H1 (cell line): ENCODE results near the gene TK2. TPM values are rescaled to one million over a fixed set of nuclear protein-coding genes. Genes with fewer than 3 reads are reported as not detected.

Experiments
- CTCF ChIA-PET: fragments of 300-600 bp; sonication (Branson Sonifier 250); formaldehyde crosslinking; loops from one replicate; lab custom pipeline; 2021; ENCODE audit not compliant: partially characterized antibody; lab: Charles Lee
- POLR2A ChIA-PET: fragments of 300-600 bp; sonication (Branson Sonifier 250); formaldehyde crosslinking; loops from one replicate; lab custom pipeline; 2021; ENCODE audit warnings: inconsistent platforms; ENCODE audit not compliant: partially characterized antibody; lab: Charles Lee
- DNase-seq, 2 experiments: peaks; one replicate each; pipeline versions ENCODE4 v3.0.0 to v3.0.0-alpha.2; 2010 to 2022; ENCODE audit warnings: low spot score in 2 of 2, low read depth in 1 of 2, mixed read lengths in 1 of 2
- FAIRE-seq: peaks from 2 replicates; lab custom pipeline; 2011; peaks lifted over from hg19 to GRCh38; lab: Jason Lieb, UNC
- H2AFZ ChIP-seq: 2 replicates; pipeline ENCODE4 v1.8.1; 2012; ENCODE audit warnings: low read length, inconsistent platforms
- H2AK5ac ChIP-seq: 2 replicates; pipeline ENCODE4 v1.6.1; 2013; ENCODE audit warnings: low read depth, low read length
- H2BK120ac ChIP-seq: replicated peaks from 2 replicates; pipeline ENCODE3; 2013; ENCODE audit warnings: low read depth, low read length, inconsistent platforms
- H2BK12ac ChIP-seq: 2 replicates; pipeline ENCODE4 v1.6.1; 2013; ENCODE audit warnings: low read depth, low read length
- H2BK15ac ChIP-seq: 2 replicates; pipeline ENCODE4 v1.6.1; 2013; ENCODE audit warnings: low read length
- H2BK20ac ChIP-seq: 2 replicates; pipeline ENCODE4 v1.6.1; 2013; ENCODE audit warnings: low read length
- H2BK5ac ChIP-seq: 2 replicates; pipeline ENCODE4 v1.6.1; 2013; ENCODE audit warnings: low read depth, low read length
- H3K14ac ChIP-seq: 2 replicates; pipeline ENCODE4 v1.6.1; 2013; ENCODE audit warnings: inconsistent platforms; ENCODE audit not compliant: insufficient read length
- H3K18ac ChIP-seq: 2 replicates; pipeline ENCODE4 v1.6.1; 2013; ENCODE audit warnings: low read length; ENCODE audit errors: extremely low read depth
- H3K23ac ChIP-seq: 2 replicates; pipeline ENCODE4 v1.6.1; 2013; ENCODE audit warnings: inconsistent platforms; ENCODE audit not compliant: insufficient read length
- H3K23me2 ChIP-seq: 2 replicates; pipeline ENCODE4 v1.6.1; 2013; ENCODE audit warnings: low read depth, low read length
- H3K27ac ChIP-seq: 2 replicates; pipeline ENCODE4 v1.6.1; 2011; ENCODE audit warnings: low read depth, low read length, inconsistent platforms
- H3K27me3 ChIP-seq, 4 experiments: replicated peaks in 1 of 4; 1 replicate in 1 of 4; 2 replicates in 3 of 4; pipeline versions ENCODE4 v1.6.1 to v1.8.1; 2011 to 2013; ENCODE audit warnings: low read length in 3 of 4, mild to moderate bottlenecking in 3 of 4, inconsistent platforms in 2 of 4, mixed read lengths in 2 of 4, moderate library complexity in 1 of 4; ENCODE audit not compliant: control insufficient read depth in 3 of 4, insufficient read depth in 3 of 4; ENCODE audit errors: extremely low read depth in 1 of 4
- H3K36me3 ChIP-seq, 4 experiments: 2 replicates each; pipeline versions ENCODE4 v1.6.1 to v1.8.1; 2011 to 2013; ENCODE audit warnings: mild to moderate bottlenecking in 4 of 4, low read length in 3 of 4, moderate library complexity in 2 of 4, control low read depth in 1 of 4, inconsistent platforms in 1 of 4; ENCODE audit not compliant: insufficient read depth in 4 of 4, control insufficient read depth in 2 of 4
- H3K4ac ChIP-seq: replicated peaks from 2 replicates; pipeline ENCODE3; 2013; ENCODE audit warnings: low read length, low read depth, mixed read lengths, inconsistent platforms; ENCODE audit not compliant: insufficient read length
- H3K4me1 ChIP-seq, 4 experiments: replicated peaks in 1 of 4; 1 replicate in 1 of 4; 2 replicates in 3 of 4; pipeline versions ENCODE4 v1.6.1 to v1.8.1; 2011 to 2013; ENCODE audit warnings: low read length in 3 of 4, inconsistent platforms in 2 of 4, mixed read lengths in 1 of 4; ENCODE audit not compliant: insufficient read depth in 4 of 4, control insufficient read depth in 3 of 4
- H3K4me2 ChIP-seq, 2 experiments: 2 replicates each; pipeline versions ENCODE4 v1.6.1 to v1.8.1; 2011 to 2013; ENCODE audit warnings: low read depth in 2 of 2, low read length in 2 of 2, control low read depth in 1 of 2, inconsistent platforms in 1 of 2, mild to moderate bottlenecking in 1 of 2; ENCODE audit not compliant: insufficient read depth in 1 of 2
- H3K4me3 ChIP-seq, 4 experiments: fragments of 200-600, 300-600 bp in 1 of 4; sonication (generic), shearing (Covaris generic), sonication (Bioruptor Twin) in 1 of 4; 2 replicates each; pipeline versions ENCODE4 v1.5.1 to v1.8.1; 2011 to 2016; ENCODE audit warnings: low read length in 4 of 4, low read depth in 3 of 4, control low read depth in 2 of 4, inconsistent platforms in 2 of 4, mild to moderate bottlenecking in 2 of 4, mixed read lengths in 1 of 4, moderate library complexity in 1 of 4; ENCODE audit not compliant: insufficient read depth in 2 of 4; ENCODE audit errors: extremely low read depth in 1 of 4
- H3K56ac ChIP-seq: replicated peaks from 2 replicates; pipeline ENCODE3; 2013; ENCODE audit warnings: low read depth, mild to moderate bottlenecking, mixed read lengths, low read length, inconsistent platforms; ENCODE audit not compliant: insufficient read length
- H3K79me1 ChIP-seq: 2 replicates; pipeline ENCODE4 v1.6.1; 2013; ENCODE audit warnings: low read depth, low read length, control low read depth
- H3K79me2 ChIP-seq, 2 experiments: 2 replicates each; pipeline versions ENCODE4 v1.6.1 to v1.8.1; 2012 to 2013; ENCODE audit warnings: low read length in 2 of 2, mild to moderate bottlenecking in 2 of 2, inconsistent platforms in 1 of 2; ENCODE audit not compliant: insufficient read depth in 2 of 2, control insufficient read depth in 1 of 2
- H3K9ac ChIP-seq, 4 experiments: replicated peaks in 1 of 4; 1 replicate in 1 of 4; 2 replicates in 3 of 4; pipeline versions ENCODE4 v1.6.1 to v1.8.1; 2011 to 2013; ENCODE audit warnings: low read depth in 3 of 4, low read length in 3 of 4, control low read depth in 2 of 4, mild to moderate bottlenecking in 2 of 4, moderate library complexity in 2 of 4, inconsistent platforms in 1 of 4; ENCODE audit errors: extremely low read depth in 1 of 4
- H3K9me3 ChIP-seq, 2 experiments: 2 replicates each; pipeline versions ENCODE4 v1.6.1 to v1.8.1; 2012 to 2013; ENCODE audit warnings: mild to moderate bottlenecking in 2 of 2, moderate library complexity in 2 of 2, control low read depth in 1 of 2, inconsistent platforms in 1 of 2, low read depth in 1 of 2, low read length in 1 of 2, mixed read lengths in 1 of 2; ENCODE audit not compliant: insufficient read depth in 2 of 2
- H4K20me1 ChIP-seq, 2 experiments: replicated peaks in 1 of 2; 2 replicates each; pipeline versions ENCODE3 to v1.8.1; 2011 to 2013; ENCODE audit warnings: inconsistent platforms in 2 of 2, low read length in 2 of 2, mild to moderate bottlenecking in 1 of 2; ENCODE audit not compliant: insufficient read depth in 2 of 2, control insufficient read depth in 1 of 2
- H4K5ac ChIP-seq: 2 replicates; pipeline ENCODE4 v1.6.1; 2013; ENCODE audit warnings: low read length, low read depth, mixed read lengths, inconsistent platforms; ENCODE audit not compliant: insufficient read length
- H4K8ac ChIP-seq: 2 replicates; pipeline ENCODE4 v1.8.0; 2013; ENCODE audit warnings: mild to moderate bottlenecking, moderate library complexity, low read length, inconsistent platforms; ENCODE audit not compliant: insufficient read depth; ENCODE audit errors: extremely low read depth
- H4K91ac ChIP-seq: replicated peaks from 2 replicates; pipeline ENCODE3; 2013; ENCODE audit warnings: low read length, mixed read lengths, inconsistent platforms; ENCODE audit not compliant: insufficient read length
- ASH2L ChIP-seq: fragments of 200-600, 300-600 bp; sonication (generic); IDR thresholded peaks from one replicate; pipeline ENCODE4 v1.7.1; 2017; ENCODE audit warnings: low read length
- BACH1 ChIP-seq: IDR thresholded peaks from 2 replicates; pipeline ENCODE4 v1.6.1; 2012; ENCODE audit warnings: low read length, improper control_type of control experiment
- CHD1 ChIP-seq: IDR thresholded peaks from 2 replicates; pipeline ENCODE4 v1.6.1; 2012; ENCODE audit warnings: low read depth, low read length, improper control_type of control experiment
- RNF2 ChIP-seq: fragments of 200-900, 300-1000 bp; sonication (generic); IDR thresholded peaks from 2 replicates; pipeline ENCODE4 v1.7.1; 2016; ENCODE audit warnings: borderline replicate concordance, low read depth, mild to moderate bottlenecking, antibody characterized with exemption, low read length; ENCODE audit not compliant: poor library complexity, severe bottlenecking; ENCODE audit errors: missing control alignments
- RXRA ChIP-seq: IDR thresholded peaks from 2 replicates; pipeline ENCODE4 v1.6.1; 2011; ENCODE audit warnings: low read depth, mild to moderate bottlenecking, low read length, moderate library complexity; ENCODE audit not compliant: insufficient read depth
- SP1 ChIP-seq: IDR thresholded peaks from 2 replicates; pipeline ENCODE4 v1.6.1; 2011; ENCODE audit warnings: low read depth, low read length
- SP2 ChIP-seq: IDR thresholded peaks from 2 replicates; pipeline ENCODE4 v1.6.1; 2012; ENCODE audit warnings: mild to moderate bottlenecking, low read length, inconsistent platforms
- TAF7 ChIP-seq: optimal IDR thresholded peaks from 2 replicates; pipeline ENCODE3; 2011; ENCODE audit warnings: low read depth, mild to moderate bottlenecking, inconsistent platforms, low read length, moderate library complexity, borderline replicate concordance
- TEAD4 ChIP-seq: IDR thresholded peaks from 2 replicates; pipeline ENCODE4 v1.6.1; 2012; ENCODE audit warnings: low read depth, low read length, inconsistent platforms, mixed read lengths
- WGBS, 2 experiments: shearing (Covaris generic) in 1 of 2; methylation state at CpG; one replicate each; pipeline versions ENCODE4 v1.1.6 to v1.1.7; 2013 to 2015; ENCODE audit warnings: low lambda C conversion rate in 2 of 2, mixed read lengths in 2 of 2, inconsistent platforms in 1 of 2, low coverage in 1 of 2, missing lambda C conversion rate in 1 of 2; ENCODE audit not compliant: insufficient replicate concordance in 2 of 2, insufficient coverage in 1 of 2, insufficient read length in 1 of 2; ENCODE audit errors: extremely low coverage in 1 of 2, missing lambda C conversion rate in 1 of 2; 5-methylcytosine and 5-hydroxymethylcytosine counted together
- polyA plus RNA-seq, 7 experiments: library from polyadenylated mRNA; depleted of rRNA in 3 of 7; stranded (reverse) in 5 of 7; unstranded in 2 of 7; fragments of >200 nt in 5 of 7; fragments of 200-250 nt in 2 of 7; gene quantifications; 1 replicate in 5 of 7; 2 replicates in 1 of 7; 4 replicates in 1 of 7; pipeline versions ENCODE4 v1.2.1 to v1.2.3, GENCODE V29; 2011 to 2013; ENCODE audit warnings: missing spikeins in 2 of 7, mixed read lengths in 2 of 7
- total RNA-seq: library from RNA; stranded (reverse); fragmentation: NEBNext Ultra II Directional; extraction: Animal tissue kit (Norgen Biotek cat#: 25700); gene quantifications from 2 replicates; pipeline ENCODE4 v1.2.1, GENCODE V29; 2021
- TF ChIP-seq, protein P1 (sequence below): IDR thresholded peaks from 2 replicates; pipeline ENCODE4 v1.6.1; 2012; ENCODE audit warnings: inconsistent platforms

Gene TK2
- total and polyA plus RNA-seq, 2 of the 8 experiments (the other 6 are each of a cell fraction or from before 2014, with no cell fraction given): 2.7 to 3.6 TPM

GRCh38 chr16:66511602-66512271 lies 38.2 kb downstream of the TK2 start:
- Histone ChIP-seq H2AK5ac (no peak overlapping the region), H3K18ac (no peak overlapping the region; the same call in 1 of the 2 replicates), H3K36me3 (no peaks in the 10 kb centered on the region), H3K4ac (no peak overlapping the region), H2AFZ (no peak overlapping the region), H3K27me3 (no peaks in the 10 kb centered on the region), H2BK20ac (peak overlapping the region; percentile 1; the same call in 1 of the 2 replicates), H2BK120ac (no peak overlapping the region), H2BK15ac (peak overlapping the region; percentile 89), H4K8ac (no peak overlapping the region), H4K20me1 (no peaks in the 10 kb centered on the region), H3K79me1 (no peaks in the 10 kb centered on the region), H3K79me2 (no peaks in the 10 kb centered on the region), H4K91ac (no peak overlapping the region), H3K4me2 (peak overlapping the region; percentile 49 to 54), H3K14ac (no peak overlapping the region), H3K23me2 (no peaks in the 10 kb centered on the region), H3K56ac (no peak overlapping the region), H3K23ac (no peak overlapping the region), H3K4me3 (no peak overlapping the region; a peak in 1 of 8 replicates), H3K9me3 (no peaks in the 10 kb centered on the region), H3K4me1 (peaks cover 8 to 22% (median 15%) of the 10 kb centered on the region in 4 experiments; a peak in 6 of 7 replicates), H2BK12ac (no peak overlapping the region; the same call in 1 of the 2 replicates), H3K9ac (no peak overlapping the region), H3K27ac (0 out of 2 replicates have a peak overlapping the region, but pooled peaks have one; percentile 44), H2BK5ac (no peak overlapping the region), H4K5ac (no peak overlapping the region)
- CTCF ChIA-PET: interaction anchor here (0.7 to 3.3 kb wide), 21 partner anchors 9 to 170 kb away, joined by 3 to 19 read pairs (median 4); no protein-coding TSS in a partner anchor
- peak; percentile 7 for FAIRE-seq
- DNase-seq: peak; percentile 64 to 74
- POLR2A ChIA-PET: interaction anchor here (1.0 to 2.0 kb wide), 6 partner anchors 8 to 105 kb away, joined by 3 to 8 read pairs (median 4); partner anchors contain the start of gene TK2
- 41% methylated on average over 13 of the region's 13 CpGs; no CpG with 5 or more reads in 1 of the 2 experiments for WGBS, 2 experiments
- TF ChIP-seq ASH2L (peak; percentile 75), RNF2 (no peak), SP2 (no peak), CHD1 (no peak), TEAD4 (peak; percentile 67; the same call in 1 of the 2 replicates), TAF7 (no peak), RXRA (no peak), SP1 (no peak), BACH1 (no peak)
- TF ChIP-seq, protein P1, sequence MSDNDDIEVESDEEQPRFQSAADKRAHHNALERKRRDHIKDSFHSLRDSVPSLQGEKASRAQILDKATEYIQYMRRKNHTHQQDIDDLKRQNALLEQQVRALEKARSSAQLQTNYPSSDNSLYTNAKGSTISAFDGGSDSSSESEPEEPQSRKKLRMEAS: peak; percentile 68
